H1 (cell line): ENCODE data around the gene GXYLT1. TPM values are rescaled to one million over a fixed set of nuclear protein-coding genes. Genes with fewer than 3 reads are reported as not detected.

Experiments used
- CTCF ChIA-PET: fragments of 300-600 bp; sonication (Branson Sonifier 250); formaldehyde crosslinking; loops from one replicate; lab custom pipeline; 2021; ENCODE audit not compliant: partially characterized antibody; lab: Charles Lee
- POLR2A ChIA-PET: fragments of 300-600 bp; sonication (Branson Sonifier 250); formaldehyde crosslinking; loops from one replicate; lab custom pipeline; 2021; ENCODE audit warnings: inconsistent platforms; ENCODE audit not compliant: partially characterized antibody; lab: Charles Lee
- DNase-seq, 2 experiments: peaks; one replicate each; pipeline versions ENCODE4 v3.0.0 to v3.0.0-alpha.2; 2010 to 2022; ENCODE audit warnings: low spot score in 2 of 2, low read depth in 1 of 2, mixed read lengths in 1 of 2
- FAIRE-seq: peaks from 2 replicates; lab custom pipeline; 2011; peaks lifted over from hg19 to GRCh38; lab: Jason Lieb, UNC
- H2AFZ ChIP-seq: 2 replicates; pipeline ENCODE4 v1.8.1; 2012; ENCODE audit warnings: low read length, inconsistent platforms
- H2AK5ac ChIP-seq: 2 replicates; pipeline ENCODE4 v1.6.1; 2013; ENCODE audit warnings: low read depth, low read length
- H2BK120ac ChIP-seq: replicated peaks from 2 replicates; pipeline ENCODE3; 2013; ENCODE audit warnings: low read depth, low read length, inconsistent platforms
- H2BK12ac ChIP-seq: 2 replicates; pipeline ENCODE4 v1.6.1; 2013; ENCODE audit warnings: low read depth, low read length
- H2BK15ac ChIP-seq: 2 replicates; pipeline ENCODE4 v1.6.1; 2013; ENCODE audit warnings: low read length
- H2BK20ac ChIP-seq: 2 replicates; pipeline ENCODE4 v1.6.1; 2013; ENCODE audit warnings: low read length
- H2BK5ac ChIP-seq: 2 replicates; pipeline ENCODE4 v1.6.1; 2013; ENCODE audit warnings: low read depth, low read length
- H3K14ac ChIP-seq: 2 replicates; pipeline ENCODE4 v1.6.1; 2013; ENCODE audit warnings: inconsistent platforms; ENCODE audit not compliant: insufficient read length
- H3K18ac ChIP-seq: 2 replicates; pipeline ENCODE4 v1.6.1; 2013; ENCODE audit warnings: low read length; ENCODE audit errors: extremely low read depth
- H3K23ac ChIP-seq: 2 replicates; pipeline ENCODE4 v1.6.1; 2013; ENCODE audit warnings: inconsistent platforms; ENCODE audit not compliant: insufficient read length
- H3K23me2 ChIP-seq: 2 replicates; pipeline ENCODE4 v1.6.1; 2013; ENCODE audit warnings: low read depth, low read length
- H3K27ac ChIP-seq: 2 replicates; pipeline ENCODE4 v1.6.1; 2011; ENCODE audit warnings: low read depth, low read length, inconsistent platforms
- H3K27me3 ChIP-seq, 4 experiments: replicated peaks in 1 of 4; 1 replicate in 1 of 4; 2 replicates in 3 of 4; pipeline versions ENCODE4 v1.6.1 to v1.8.1; 2011 to 2013; ENCODE audit warnings: low read length in 3 of 4, mild to moderate bottlenecking in 3 of 4, inconsistent platforms in 2 of 4, mixed read lengths in 2 of 4, moderate library complexity in 1 of 4; ENCODE audit not compliant: control insufficient read depth in 3 of 4, insufficient read depth in 3 of 4; ENCODE audit errors: extremely low read depth in 1 of 4
- H3K36me3 ChIP-seq, 4 experiments: 2 replicates each; pipeline versions ENCODE4 v1.6.1 to v1.8.1; 2011 to 2013; ENCODE audit warnings: mild to moderate bottlenecking in 4 of 4, low read length in 3 of 4, moderate library complexity in 2 of 4, control low read depth in 1 of 4, inconsistent platforms in 1 of 4; ENCODE audit not compliant: insufficient read depth in 4 of 4, control insufficient read depth in 2 of 4
- H3K4ac ChIP-seq: replicated peaks from 2 replicates; pipeline ENCODE3; 2013; ENCODE audit warnings: low read length, low read depth, mixed read lengths, inconsistent platforms; ENCODE audit not compliant: insufficient read length
- H3K4me1 ChIP-seq, 4 experiments: replicated peaks in 1 of 4; 1 replicate in 1 of 4; 2 replicates in 3 of 4; pipeline versions ENCODE4 v1.6.1 to v1.8.1; 2011 to 2013; ENCODE audit warnings: low read length in 3 of 4, inconsistent platforms in 2 of 4, mixed read lengths in 1 of 4; ENCODE audit not compliant: insufficient read depth in 4 of 4, control insufficient read depth in 3 of 4
- H3K4me2 ChIP-seq, 2 experiments: 2 replicates each; pipeline versions ENCODE4 v1.6.1 to v1.8.1; 2011 to 2013; ENCODE audit warnings: low read depth in 2 of 2, low read length in 2 of 2, control low read depth in 1 of 2, inconsistent platforms in 1 of 2, mild to moderate bottlenecking in 1 of 2; ENCODE audit not compliant: insufficient read depth in 1 of 2
- H3K4me3 ChIP-seq, 4 experiments: fragments of 200-600, 300-600 bp in 1 of 4; sonication (generic), shearing (Covaris generic), sonication (Bioruptor Twin) in 1 of 4; 2 replicates each; pipeline versions ENCODE4 v1.5.1 to v1.8.1; 2011 to 2016; ENCODE audit warnings: low read length in 4 of 4, low read depth in 3 of 4, control low read depth in 2 of 4, inconsistent platforms in 2 of 4, mild to moderate bottlenecking in 2 of 4, mixed read lengths in 1 of 4, moderate library complexity in 1 of 4; ENCODE audit not compliant: insufficient read depth in 2 of 4; ENCODE audit errors: extremely low read depth in 1 of 4
- H3K56ac ChIP-seq: replicated peaks from 2 replicates; pipeline ENCODE3; 2013; ENCODE audit warnings: low read depth, mild to moderate bottlenecking, mixed read lengths, low read length, inconsistent platforms; ENCODE audit not compliant: insufficient read length
- H3K79me1 ChIP-seq: 2 replicates; pipeline ENCODE4 v1.6.1; 2013; ENCODE audit warnings: low read depth, low read length, control low read depth
- H3K79me2 ChIP-seq, 2 experiments: 2 replicates each; pipeline versions ENCODE4 v1.6.1 to v1.8.1; 2012 to 2013; ENCODE audit warnings: low read length in 2 of 2, mild to moderate bottlenecking in 2 of 2, inconsistent platforms in 1 of 2; ENCODE audit not compliant: insufficient read depth in 2 of 2, control insufficient read depth in 1 of 2
- H3K9ac ChIP-seq, 4 experiments: replicated peaks in 1 of 4; 1 replicate in 1 of 4; 2 replicates in 3 of 4; pipeline versions ENCODE4 v1.6.1 to v1.8.1; 2011 to 2013; ENCODE audit warnings: low read depth in 3 of 4, low read length in 3 of 4, control low read depth in 2 of 4, mild to moderate bottlenecking in 2 of 4, moderate library complexity in 2 of 4, inconsistent platforms in 1 of 4; ENCODE audit errors: extremely low read depth in 1 of 4
- H3K9me3 ChIP-seq, 2 experiments: 2 replicates each; pipeline versions ENCODE4 v1.6.1 to v1.8.1; 2012 to 2013; ENCODE audit warnings: mild to moderate bottlenecking in 2 of 2, moderate library complexity in 2 of 2, control low read depth in 1 of 2, inconsistent platforms in 1 of 2, low read depth in 1 of 2, low read length in 1 of 2, mixed read lengths in 1 of 2; ENCODE audit not compliant: insufficient read depth in 2 of 2
- H4K20me1 ChIP-seq, 2 experiments: replicated peaks in 1 of 2; 2 replicates each; pipeline versions ENCODE3 to v1.8.1; 2011 to 2013; ENCODE audit warnings: inconsistent platforms in 2 of 2, low read length in 2 of 2, mild to moderate bottlenecking in 1 of 2; ENCODE audit not compliant: insufficient read depth in 2 of 2, control insufficient read depth in 1 of 2
- H4K5ac ChIP-seq: 2 replicates; pipeline ENCODE4 v1.6.1; 2013; ENCODE audit warnings: low read length, low read depth, mixed read lengths, inconsistent platforms; ENCODE audit not compliant: insufficient read length
- H4K8ac ChIP-seq: 2 replicates; pipeline ENCODE4 v1.8.0; 2013; ENCODE audit warnings: mild to moderate bottlenecking, moderate library complexity, low read length, inconsistent platforms; ENCODE audit not compliant: insufficient read depth; ENCODE audit errors: extremely low read depth
- H4K91ac ChIP-seq: replicated peaks from 2 replicates; pipeline ENCODE3; 2013; ENCODE audit warnings: low read length, mixed read lengths, inconsistent platforms; ENCODE audit not compliant: insufficient read length
- ASH2L ChIP-seq: fragments of 200-600, 300-600 bp; sonication (generic); IDR thresholded peaks from one replicate; pipeline ENCODE4 v1.7.1; 2017; ENCODE audit warnings: low read length
- ATF3 ChIP-seq: IDR thresholded peaks from 2 replicates; pipeline ENCODE4 v1.6.1; 2011; ENCODE audit warnings: low read depth, mild to moderate bottlenecking, low read length; ENCODE audit not compliant: insufficient read depth
- CHD1 ChIP-seq: IDR thresholded peaks from 2 replicates; pipeline ENCODE4 v1.6.1; 2012; ENCODE audit warnings: low read depth, low read length, improper control_type of control experiment
- E2F6 ChIP-seq: IDR thresholded peaks from 2 replicates; pipeline ENCODE4 v1.6.1; 2012; ENCODE audit warnings: inconsistent platforms
- HDAC6 ChIP-seq: IDR thresholded peaks from one replicate; pipeline ENCODE4 v1.7.1; 2012; ENCODE audit warnings: low read depth, mild to moderate bottlenecking, inconsistent platforms, low read length, moderate library complexity
- JUN ChIP-seq: IDR thresholded peaks from 2 replicates; pipeline ENCODE4 v1.6.1; 2011; ENCODE audit warnings: low read depth, mild to moderate bottlenecking, improper control_type of control experiment, low read length
- NANOG ChIP-seq: IDR thresholded peaks from 2 replicates; pipeline ENCODE4 v1.6.1; 2011; ENCODE audit warnings: low read length, low read depth, mild to moderate bottlenecking, inconsistent platforms; ENCODE audit not compliant: insufficient read depth, poor library complexity, severe bottlenecking
- RNF2 ChIP-seq: fragments of 200-900, 300-1000 bp; sonication (generic); IDR thresholded peaks from 2 replicates; pipeline ENCODE4 v1.7.1; 2016; ENCODE audit warnings: borderline replicate concordance, low read depth, mild to moderate bottlenecking, antibody characterized with exemption, low read length; ENCODE audit not compliant: poor library complexity, severe bottlenecking; ENCODE audit errors: missing control alignments
- RXRA ChIP-seq: IDR thresholded peaks from 2 replicates; pipeline ENCODE4 v1.6.1; 2011; ENCODE audit warnings: low read depth, mild to moderate bottlenecking, low read length, moderate library complexity; ENCODE audit not compliant: insufficient read depth
- SIN3A ChIP-seq, 2 experiments: IDR thresholded peaks in 1 of 2; conservative IDR thresholded peaks in 1 of 2; 2 replicates each; pipeline ENCODE4 v1.6.1; 2011 to 2012; ENCODE audit warnings: low read length in 2 of 2, improper control_type of control experiment in 1 of 2, low read depth in 1 of 2, mild to moderate bottlenecking in 1 of 2
- SP1 ChIP-seq: IDR thresholded peaks from 2 replicates; pipeline ENCODE4 v1.6.1; 2011; ENCODE audit warnings: low read depth, low read length
- SP2 ChIP-seq: IDR thresholded peaks from 2 replicates; pipeline ENCODE4 v1.6.1; 2012; ENCODE audit warnings: mild to moderate bottlenecking, low read length, inconsistent platforms
- TCF12 ChIP-seq: IDR thresholded peaks from 2 replicates; pipeline ENCODE4 v1.6.1; 2011; ENCODE audit warnings: low read depth, mild to moderate bottlenecking, low read length
- TEAD4 ChIP-seq: IDR thresholded peaks from 2 replicates; pipeline ENCODE4 v1.6.1; 2012; ENCODE audit warnings: low read depth, low read length, inconsistent platforms, mixed read lengths
- polyA plus RNA-seq, 7 experiments: library from polyadenylated mRNA; depleted of rRNA in 3 of 7; stranded (reverse) in 5 of 7; unstranded in 2 of 7; fragments of >200 nt in 5 of 7; fragments of 200-250 nt in 2 of 7; gene quantifications; 1 replicate in 5 of 7; 2 replicates in 1 of 7; 4 replicates in 1 of 7; pipeline versions ENCODE4 v1.2.1 to v1.2.3, GENCODE V29; 2011 to 2013; ENCODE audit warnings: missing spikeins in 2 of 7, mixed read lengths in 2 of 7
- total RNA-seq: library from RNA; stranded (reverse); fragmentation: NEBNext Ultra II Directional; extraction: Animal tissue kit (Norgen Biotek cat#: 25700); gene quantifications from 2 replicates; pipeline ENCODE4 v1.2.1, GENCODE V29; 2021

Gene GXYLT1
- total and polyA plus RNA-seq, 2 of the 8 experiments (the other 6 are each of a cell fraction or from before 2014, with no cell fraction given) = 3.1 to 10.7 TPM

DNA sequence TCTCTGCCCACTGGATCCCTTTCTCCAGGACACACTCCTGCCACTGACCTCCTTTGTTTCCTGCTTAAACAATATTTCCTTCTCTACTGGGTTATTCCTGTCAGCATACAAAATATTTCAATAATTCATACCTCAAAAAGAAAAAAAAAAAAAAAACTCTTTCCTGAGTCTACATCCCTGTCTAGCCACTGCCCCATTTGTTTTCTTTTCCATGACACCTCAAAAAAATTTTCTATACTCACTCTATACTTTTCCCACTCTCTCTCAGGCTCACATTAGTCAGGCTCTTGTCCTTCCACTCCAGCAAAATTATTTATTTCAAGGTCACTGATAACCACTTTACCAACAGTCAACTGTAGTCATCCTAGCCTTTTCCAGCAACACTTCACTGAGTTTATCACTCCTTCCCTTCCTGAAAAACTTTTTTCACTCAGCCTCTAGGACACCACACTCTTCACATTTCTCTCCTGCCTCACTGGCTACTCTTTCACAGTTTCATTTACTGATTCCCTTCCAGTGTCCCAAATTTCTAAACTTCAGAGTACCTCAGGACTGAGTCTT, 29.4 kb upstream of the GXYLT1 start:
- Histone ChIP-seq H2AK5ac (no peak overlapping the region), H3K56ac (no peak overlapping the region), H3K79me2 (no peaks in the 10 kb centered on the region), H3K4ac (no peak overlapping the region), H4K20me1 (no peaks in the 10 kb centered on the region), H3K14ac (no peak overlapping the region), H2BK120ac (no peak overlapping the region), H3K4me1 (no peaks in the 10 kb centered on the region), H3K9ac (no peak overlapping the region), H2AFZ (no peak overlapping the region), H2BK5ac (no peak overlapping the region), H2BK15ac (no peak overlapping the region), H3K79me1 (no peaks in the 10 kb centered on the region), H3K4me2 (no peak overlapping the region), H4K8ac (no peak overlapping the region), H3K36me3 (no peaks in the 10 kb centered on the region), H3K27ac (no peak overlapping the region), H4K5ac (no peak overlapping the region), H3K27me3 (no peaks in the 10 kb centered on the region), H3K4me3 (no peak overlapping the region), H3K18ac (no peak overlapping the region), H3K9me3 (no peaks in the 10 kb centered on the region), H3K23ac (no peak overlapping the region), H3K23me2 (peaks cover 2% of the 10 kb centered on the region; the same call in 1 of the 2 replicates), H2BK12ac (no peak overlapping the region), H4K91ac (no peak overlapping the region), H2BK20ac (no peak overlapping the region)
- ChIA-PET POLR2A (no interaction called here), CTCF (no interaction called here)
- no peak for FAIRE-seq
- DNase-seq = no peak
- TF ChIP-seq ATF3 (no peak), ASH2L (no peak), JUN (no peak), TCF12 (no peak), CHD1 (no peak), SP1 (no peak), TEAD4 (no peak), RNF2 (no peak), RXRA (no peak), HDAC6 (no peak), SP2 (no peak), NANOG (no peak), SIN3A (conservative IDR thresholded peaks at IDR 0.05 in 1 of 2, IDR thresholded peaks at IDR 0.05 in 1 of 2; ENCODE audit: low read depth in 1 of 2, low read length in 2 of 2) (no peak), E2F6 (no peak)
